Mesenteric fat pad (tissue), 1 donor: Measurements from ENCODE around the gene TAS2R41. TPM values are rescaled to one million over a fixed set of nuclear protein-coding genes. Genes with fewer than 3 reads are reported as not detected.

Source experiments
- DNase-seq: peaks from one replicate; pipeline ENCODE4 v3.0.0-alpha.2; 2020; ENCODE audit warnings: low spot score
- long read RNA-seq: library from polyadenylated mRNA; unstranded; transcript quantifications from one replicate; pipeline ENCODE4 v2.0.0, GENCODE V29; 2020
- total RNA-seq: library from RNA; stranded (reverse); fragmentation: NEBNext Ultra II Directional; extraction: Animal tissue kit (Norgen Biotek cat#: 25700); gene quantifications from one replicate; pipeline ENCODE4 v1.2.1, GENCODE V29; 2021
- donor health status: DM: yes; HTN: yes; CAD: no.

TAS2R41 gene, protein sequence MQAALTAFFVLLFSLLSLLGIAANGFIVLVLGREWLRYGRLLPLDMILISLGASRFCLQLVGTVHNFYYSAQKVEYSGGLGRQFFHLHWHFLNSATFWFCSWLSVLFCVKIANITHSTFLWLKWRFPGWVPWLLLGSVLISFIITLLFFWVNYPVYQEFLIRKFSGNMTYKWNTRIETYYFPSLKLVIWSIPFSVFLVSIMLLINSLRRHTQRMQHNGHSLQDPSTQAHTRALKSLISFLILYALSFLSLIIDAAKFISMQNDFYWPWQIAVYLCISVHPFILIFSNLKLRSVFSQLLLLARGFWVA
- total RNA-seq: not detected
- long read RNA-seq: 0 reads

DNA sequence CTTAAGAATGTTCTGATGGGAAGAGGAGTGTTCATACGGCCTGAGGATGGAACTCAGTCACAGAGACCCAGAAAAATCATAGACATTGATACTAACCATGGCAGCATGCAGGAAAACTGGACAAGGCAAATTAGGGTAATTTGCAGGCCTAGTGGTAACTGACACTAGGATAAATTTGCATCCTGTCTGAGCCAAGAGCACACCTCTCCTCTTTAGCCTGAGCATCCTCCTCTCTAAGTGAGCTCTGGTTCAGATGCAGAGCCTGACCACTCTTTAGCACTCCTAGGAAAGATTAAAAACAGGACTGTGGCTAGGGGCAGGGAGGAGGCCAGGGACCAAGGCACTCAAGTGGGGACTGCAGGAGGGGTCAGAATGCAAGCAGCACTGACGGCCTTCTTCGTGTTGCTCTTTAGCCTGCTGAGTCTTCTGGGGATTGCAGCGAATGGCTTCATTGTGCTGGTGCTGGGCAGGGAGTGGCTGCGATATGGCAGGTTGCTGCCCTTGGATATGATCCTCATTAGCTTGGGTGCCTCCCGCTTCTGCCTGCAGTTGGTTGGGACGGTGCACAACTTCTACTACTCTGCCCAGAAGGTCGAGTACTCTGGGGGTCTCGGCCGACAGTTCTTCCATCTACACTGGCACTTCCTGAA, at the start of gene TAS2R41:
TSS of gene TAS2R41 (plus strand) at position 373 of the 650 bp plus-strand sequence. CDS start at position 373, 0 bp downstream.
- DNase-seq: no peak

DNA sequence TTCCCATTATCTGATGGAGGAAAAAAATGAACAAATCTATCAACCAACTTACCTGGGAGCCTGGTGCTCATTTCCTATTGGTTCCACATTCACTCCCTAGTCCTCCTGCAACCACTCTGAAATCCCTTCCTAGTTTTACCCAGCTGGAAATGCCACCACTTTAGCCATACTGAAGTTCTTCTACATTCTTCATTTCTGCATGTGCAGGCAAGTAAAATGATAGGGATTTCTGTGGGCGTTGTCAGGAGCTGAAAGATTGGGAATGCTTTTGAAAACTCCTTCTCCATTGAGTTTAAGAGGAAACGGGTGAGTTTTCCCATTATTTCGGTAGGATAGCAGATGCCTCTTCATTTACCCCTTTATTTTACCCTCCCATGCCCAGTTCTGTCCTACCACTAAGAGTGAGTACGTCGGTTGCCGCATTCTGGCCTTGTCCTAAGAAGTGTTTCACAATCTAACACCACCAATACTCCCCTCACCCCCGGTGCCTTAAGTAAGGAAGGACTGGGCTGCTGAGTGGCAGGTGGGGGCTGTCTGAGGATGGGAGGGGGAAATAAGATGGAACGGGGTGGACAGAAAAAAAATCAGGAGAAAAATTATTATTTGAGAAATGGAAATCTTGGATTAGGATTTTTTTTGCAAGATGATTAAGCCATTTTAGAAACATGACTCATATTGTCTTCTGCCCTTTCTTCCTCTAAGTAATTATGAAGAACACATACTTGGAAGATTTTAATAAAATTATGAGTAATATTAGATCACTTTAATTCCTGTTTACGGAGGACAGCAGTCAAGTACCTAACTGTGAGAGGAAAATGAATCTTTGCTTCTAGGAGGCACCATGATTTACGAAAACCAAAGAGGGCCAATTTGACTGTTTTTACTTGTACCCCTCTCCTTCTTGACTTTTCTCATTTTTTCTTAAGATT, 47.6 kb upstream of the TAS2R41 start:
- DNase-seq: no peak

- no peak for DNase-seq
Measured at GRCh38 chr7:143431109-143431508, 46.6 kb upstream of the TAS2R41 start.

DNA sequence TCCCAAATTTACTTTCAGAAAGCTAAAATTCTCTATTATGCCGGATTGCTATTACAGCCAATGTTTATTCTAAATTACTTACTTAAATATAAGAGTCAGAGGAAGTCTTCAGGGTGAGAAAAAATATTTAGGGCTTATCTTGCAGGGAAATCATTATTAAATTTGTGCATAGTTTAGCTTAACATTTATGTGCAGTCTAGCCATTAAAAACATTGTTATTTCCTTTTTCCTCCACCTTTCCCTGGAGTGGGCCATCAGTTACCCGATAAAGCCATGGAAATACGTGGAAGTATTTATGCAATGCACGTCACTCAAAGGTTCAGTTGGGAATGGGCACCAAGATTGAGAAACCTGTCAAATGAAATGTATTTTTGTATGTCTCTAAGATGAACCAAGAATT, 43.9 kb upstream of the TAS2R41 start:
- DNase-seq: no peak

DNA sequence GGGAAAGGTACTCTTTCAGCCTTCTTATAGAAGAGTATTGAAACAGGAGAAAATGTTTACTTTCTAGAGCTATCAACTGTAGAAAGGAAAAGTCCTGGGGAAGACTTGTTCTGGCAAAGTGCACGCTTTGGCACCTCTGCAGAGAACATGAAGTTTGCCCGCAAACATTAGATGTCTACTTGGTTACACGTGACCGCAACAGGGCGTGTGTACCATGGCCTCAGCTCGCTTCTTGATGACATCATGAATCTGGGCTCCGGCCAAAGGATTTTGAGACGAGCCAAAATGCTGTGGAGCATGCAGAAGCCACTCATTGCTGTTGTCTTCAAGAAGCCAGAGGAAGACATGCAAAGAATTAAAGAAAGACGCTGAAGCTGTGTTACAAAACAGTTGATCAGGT, 43.0 kb upstream of the TAS2R41 start:
- DNase-seq: no peak

- DNase-seq: no peak
Measured at GRCh38 chr7:143435266-143435665, 42.4 kb upstream of the TAS2R41 start.

GRCh38 chr7:143436325-143436946, 41.2 kb upstream of the TAS2R41 start:
- DNase-seq: no peak

- DNase-seq: no peak
Measured at GRCh38 chr7:143437578-143437977, 40.1 kb upstream of the TAS2R41 start.

DNA sequence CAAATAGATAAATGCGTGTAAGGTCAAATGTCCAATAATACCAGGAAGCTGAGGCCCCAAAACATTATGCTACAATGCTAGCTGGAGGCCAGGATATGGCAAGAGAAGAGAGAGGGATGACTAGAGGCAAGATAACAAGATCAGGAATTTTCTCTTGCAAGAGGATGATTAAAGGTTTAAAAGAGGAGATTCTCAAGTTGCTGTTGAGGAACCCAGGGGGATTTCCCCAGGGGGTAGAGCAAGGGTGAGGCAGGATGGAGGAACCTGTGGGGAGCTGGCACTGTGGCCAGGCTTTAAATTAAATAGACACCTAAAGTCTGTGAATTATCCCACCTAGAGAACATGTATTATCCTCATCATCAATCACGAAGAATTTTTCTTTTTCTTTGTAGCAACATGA, 37.8 kb upstream of the TAS2R41 start:
- DNase-seq: no peak

- no peak for DNase-seq
Measured at GRCh38 chr7:143443153-143443552, 34.5 kb upstream of the TAS2R41 start, which contains the start of gene TAS2R60. TAS2R60 (plus strand) TSS chr7:143443453; CDS start chr7:143443453, 0 bp downstream.

- DNase-seq: no peak
Measured at GRCh38 chr7:143444063-143444782, 33.5 kb upstream of the TAS2R41 start.

GRCh38 chr7:143444785-143445184, 32.9 kb upstream of the TAS2R41 start:
- DNase-seq: no peak

- no peak for DNase-seq
Measured at GRCh38 chr7:143447466-143447865, 30.2 kb upstream of the TAS2R41 start.

DNA sequence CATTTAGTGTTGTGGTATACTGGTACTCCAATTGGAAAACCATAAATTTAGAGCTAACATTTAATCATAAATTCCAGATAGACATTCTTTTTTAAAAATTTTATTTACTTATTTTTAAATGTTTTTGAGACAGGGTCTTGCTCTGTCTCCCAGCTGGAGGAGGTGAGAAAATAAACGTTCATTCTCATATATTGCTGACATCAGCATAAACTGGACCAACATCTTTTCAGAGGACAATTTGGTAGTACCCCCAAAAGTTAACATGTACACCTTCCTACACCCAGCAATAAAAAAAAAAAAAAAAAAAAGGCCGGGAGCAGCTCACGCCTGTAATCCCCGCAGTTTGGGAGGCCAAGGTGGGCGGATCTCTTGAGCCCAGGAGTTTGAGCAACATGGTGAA, 29.2 kb upstream of the TAS2R41 start:
- DNase-seq: no peak

DNA sequence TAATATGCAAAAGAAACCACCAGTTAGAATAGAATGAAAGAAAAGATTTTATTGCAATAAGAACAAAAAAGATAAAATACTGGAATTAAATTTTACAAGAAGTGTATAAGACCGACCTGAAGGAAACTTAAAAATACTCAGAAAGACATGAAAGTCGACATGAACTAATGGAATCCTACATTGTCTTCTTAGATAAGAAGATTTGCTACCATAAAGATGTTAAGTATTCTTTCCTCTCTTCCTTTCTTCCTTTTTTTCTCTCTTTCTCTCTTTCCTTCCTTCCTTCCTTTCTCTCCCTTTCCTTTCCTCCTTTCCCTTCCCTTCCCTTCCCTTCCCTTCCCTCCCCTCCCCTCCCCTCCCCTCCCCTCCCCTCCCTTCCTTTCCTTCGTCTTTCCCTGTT, 27.9 kb upstream of the TAS2R41 start:
- DNase-seq: no peak

DNA sequence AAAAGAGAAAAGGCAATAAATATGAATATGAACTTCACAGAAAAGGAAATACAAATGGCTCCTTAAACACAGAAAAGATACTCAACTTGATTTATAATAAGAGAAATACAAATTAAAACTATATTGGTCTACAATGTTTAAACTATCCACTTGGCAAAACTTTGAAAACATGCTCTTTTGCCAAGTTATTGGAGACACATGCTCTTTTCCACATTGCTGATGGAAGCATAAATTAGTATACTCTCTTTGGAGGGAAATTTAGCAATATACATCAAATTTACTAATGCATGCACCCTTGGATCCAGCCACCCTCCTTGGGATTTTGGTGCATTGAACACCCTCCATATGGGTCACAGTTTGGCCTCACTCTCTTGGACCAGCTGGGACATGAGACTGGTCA, 26.6 kb upstream of the TAS2R41 start:
- DNase-seq: no peak

DNA sequence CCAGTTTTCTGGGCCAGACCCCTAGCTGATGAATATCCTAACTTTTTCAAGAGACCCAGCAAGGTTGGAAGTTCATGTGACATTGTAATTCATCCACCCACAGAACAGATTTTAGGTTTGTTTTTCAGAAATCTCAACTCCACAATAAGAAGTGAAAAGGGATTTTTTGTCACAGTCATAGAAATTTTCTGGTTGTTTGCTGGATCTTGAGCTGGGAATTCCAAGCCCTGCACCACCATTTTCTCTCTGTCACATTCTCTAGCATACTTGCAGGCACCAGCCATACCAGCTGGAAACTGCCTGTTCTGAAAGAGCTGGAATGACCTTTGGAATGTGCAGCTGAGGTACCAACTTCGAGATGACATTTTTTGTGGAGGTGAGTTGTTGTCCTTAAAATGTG, 25.9 kb upstream of the TAS2R41 start:
- no peak for DNase-seq

- DNase-seq: no peak
Measured at GRCh38 chr7:143452495-143452894, 25.2 kb upstream of the TAS2R41 start.

DNA sequence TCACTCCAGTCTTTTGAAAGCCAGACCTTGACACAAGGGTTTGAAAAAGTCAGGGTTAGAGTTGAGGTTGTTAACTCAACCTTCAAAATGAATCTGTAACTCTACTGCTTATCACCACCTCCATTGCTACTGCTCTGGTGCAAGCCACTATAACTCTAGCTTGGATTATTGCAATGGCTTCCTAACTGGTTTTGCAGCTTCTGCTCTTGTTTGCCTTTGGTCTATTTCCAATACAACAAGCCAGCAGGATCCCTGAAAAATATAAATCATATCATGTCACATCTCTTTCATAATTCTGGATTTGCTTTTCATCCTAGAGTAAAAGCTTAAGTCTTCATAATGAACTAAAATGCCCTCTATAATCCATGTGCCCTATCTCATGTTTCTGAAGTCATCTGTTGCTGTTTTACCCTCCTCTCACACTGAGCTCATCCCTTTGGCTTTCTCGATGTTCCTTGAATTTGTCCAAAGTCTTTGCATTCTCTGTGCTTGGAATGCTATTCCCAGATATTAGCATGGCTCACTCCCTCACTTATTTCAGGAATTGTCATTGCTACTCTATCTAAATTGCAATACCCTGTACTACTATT, 23.5 kb upstream of the TAS2R41 start:
- no peak for DNase-seq

DNA sequence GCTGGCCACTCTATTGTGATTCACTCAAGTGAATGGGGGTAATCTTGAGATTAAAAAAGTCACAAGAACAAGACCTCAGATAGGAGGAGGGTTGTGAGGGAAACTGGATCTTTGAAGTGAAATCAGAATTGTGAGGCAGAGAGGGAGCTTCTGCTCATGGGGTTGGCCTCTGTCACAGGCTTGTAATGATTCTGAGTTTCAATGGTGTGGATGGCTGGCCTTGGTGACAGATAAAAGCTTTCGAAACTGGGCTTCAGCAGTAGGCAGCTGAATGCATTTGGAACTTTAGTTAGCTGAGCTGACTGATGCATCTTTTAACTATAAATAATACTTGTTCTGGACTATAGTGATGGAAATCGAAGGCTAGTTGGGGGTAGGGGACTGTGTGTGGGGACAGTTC, 22.2 kb upstream of the TAS2R41 start:
- no peak for DNase-seq
